ENCODE data around the gene PTPRN2.

The PTPRN2 gene

GRCh38 chr7:158270856-158271413 is 316.7 kb downstream of the PTPRN2 start:
- FAIRE-seq (no peak), DNase-seq (ENCODE audit: low spot score) (no peak)

GRCh38 chr7:158270106-158270775 is 317.4 kb downstream of the PTPRN2 start:
- FAIRE-seq (no peak), DNase-seq (ENCODE audit: low spot score) (no peak)

DNA sequence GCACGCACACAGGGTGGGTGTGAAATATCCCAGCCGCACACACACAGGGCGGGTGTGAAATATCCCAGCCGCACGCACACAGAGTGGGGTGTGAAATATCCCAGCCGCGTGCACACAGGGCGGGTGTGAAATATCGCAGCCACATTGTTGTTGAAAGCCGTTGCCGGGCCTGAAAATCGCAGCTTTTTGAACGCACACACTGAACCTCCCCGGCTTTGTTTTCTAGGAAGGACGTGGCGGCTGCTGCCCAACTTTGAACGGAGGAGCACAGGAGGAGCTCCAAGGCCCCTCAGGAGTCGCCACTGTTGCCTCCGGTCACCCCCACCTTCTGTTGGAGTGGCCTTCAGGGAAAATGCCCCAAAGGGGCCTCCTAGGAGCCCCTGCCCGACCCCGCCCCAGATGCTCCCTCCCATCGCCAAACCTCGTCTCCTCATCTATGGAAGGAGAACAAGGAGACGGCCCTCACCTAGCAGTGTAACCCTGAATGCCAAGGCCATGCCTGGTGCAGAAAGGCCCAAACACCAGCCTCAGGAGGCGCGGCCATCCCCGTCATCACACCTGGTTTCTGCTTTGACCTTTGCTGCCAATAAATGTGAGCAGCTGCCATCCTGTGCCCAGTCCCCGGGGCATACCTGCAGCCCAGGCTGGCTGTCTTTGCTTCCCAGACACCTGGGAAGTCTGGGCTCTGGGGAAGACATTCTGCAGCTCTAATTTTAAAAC is 318.6 kb downstream of the PTPRN2 start:
- no peak for DNase-seq (ENCODE audit: low spot score)
- FAIRE-seq: no peak

DNA sequence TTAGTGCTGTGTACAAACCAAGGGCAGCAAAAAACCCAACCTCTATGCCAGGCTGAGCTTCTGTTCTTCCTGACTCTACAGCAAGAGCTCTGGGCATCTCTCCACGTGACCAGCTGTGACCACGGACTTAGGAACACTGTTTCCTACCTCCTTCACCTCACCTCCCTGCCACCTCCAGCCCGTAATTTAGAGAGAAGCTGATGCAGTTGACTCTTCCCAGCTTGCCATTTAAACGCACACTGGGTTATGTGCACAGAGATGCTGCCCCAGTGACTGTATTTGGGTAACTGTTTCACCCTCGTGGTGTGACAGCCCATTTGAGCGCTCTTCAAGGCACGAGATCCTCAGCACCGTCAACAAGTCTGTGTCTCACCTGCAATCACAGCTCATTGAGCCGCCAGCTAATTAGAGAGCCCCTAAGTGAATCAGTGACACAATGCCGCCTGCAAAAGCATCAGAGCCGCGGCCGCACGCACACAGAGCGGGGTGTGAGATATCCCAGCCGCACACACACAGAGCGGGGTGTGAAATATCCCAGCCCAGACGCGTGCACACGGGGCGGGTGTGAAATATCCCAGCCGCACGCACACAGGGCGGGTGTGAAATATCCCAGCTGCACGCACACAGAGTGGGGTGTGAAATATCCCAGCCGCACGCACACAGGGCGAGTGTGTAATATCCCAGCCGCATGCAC is 319.7 kb downstream of the PTPRN2 start:
- DNase-seq (ENCODE audit: low spot score) (no peak), FAIRE-seq (no peak)

DNA sequence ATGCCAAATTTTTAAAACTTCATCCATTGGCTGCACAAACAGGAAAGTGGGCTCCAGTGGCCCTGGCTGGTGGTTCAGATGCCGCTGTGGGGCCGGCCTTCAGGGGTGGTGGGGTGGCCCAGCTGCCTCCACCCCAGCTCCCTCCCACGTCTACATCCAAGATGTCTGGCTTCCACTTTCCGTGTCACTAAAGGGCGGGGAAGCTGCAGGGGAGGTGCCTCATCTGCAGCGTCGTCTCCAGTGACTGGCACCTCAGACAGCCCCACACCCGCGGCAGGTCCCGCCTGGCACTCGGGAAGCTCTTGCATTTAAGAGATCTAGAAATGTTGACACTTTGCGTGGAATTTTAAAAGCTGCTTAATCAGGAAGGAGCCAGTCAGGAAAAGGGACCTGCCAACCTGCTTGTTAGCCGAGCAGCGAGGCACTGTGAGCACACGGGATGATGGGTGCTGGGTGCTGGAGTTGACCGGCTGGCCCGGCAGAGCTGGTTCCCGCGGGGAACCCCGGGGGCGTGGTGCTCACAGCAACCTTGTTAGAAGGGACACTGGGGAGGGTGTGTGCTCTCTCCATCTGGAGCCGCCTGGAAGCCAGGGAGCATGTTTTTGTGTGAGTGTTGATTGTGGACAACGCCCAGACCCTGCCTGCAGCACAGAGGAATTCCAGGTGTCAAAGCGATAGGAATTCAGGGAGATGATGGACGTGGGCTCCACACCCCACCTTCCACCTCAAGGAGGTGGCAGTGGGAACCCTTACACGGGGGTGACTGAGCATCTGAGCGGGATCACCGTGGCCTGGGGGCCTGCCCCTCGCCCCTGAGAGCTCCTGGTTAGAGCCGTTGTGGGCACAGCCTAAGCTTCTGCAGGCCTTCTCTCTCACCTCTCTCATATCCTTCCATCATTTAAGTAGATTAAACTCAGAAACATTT is 320.5 kb downstream of the PTPRN2 start:
- FAIRE-seq (no peak), DNase-seq (ENCODE audit: low spot score) (no peak)

GRCh38 chr7:158266426-158266816 is 321.2 kb downstream of the PTPRN2 start:
- no peak for DNase-seq (ENCODE audit: low spot score)
- no peak for FAIRE-seq

DNA sequence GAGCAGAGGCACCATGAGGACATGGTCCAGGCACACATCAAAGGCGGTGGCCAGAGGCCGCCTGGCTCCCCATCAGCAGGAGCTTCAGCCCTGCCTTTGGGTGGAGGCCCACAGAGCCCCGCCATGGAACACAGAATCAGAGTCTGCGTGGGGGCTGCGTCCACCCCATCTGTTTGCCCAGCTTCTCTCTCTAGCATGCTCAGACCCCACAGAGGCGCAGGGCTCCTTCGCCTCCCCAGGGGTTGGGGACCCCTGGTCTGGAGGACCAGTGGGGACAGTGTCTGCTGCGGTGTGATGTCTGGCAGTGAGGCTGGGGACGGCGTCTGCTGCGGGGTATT is 321.9 kb downstream of the PTPRN2 start:
- DNase-seq (ENCODE audit: low spot score): no peak
- no peak for FAIRE-seq

GRCh38 chr7:158264881-158265742 is 322.5 kb downstream of the PTPRN2 start:
- FAIRE-seq (no peak), DNase-seq (ENCODE audit: low spot score) (no peak)

GRCh38 chr7:158263964-158264748 is 323.5 kb downstream of the PTPRN2 start:
- no peak for FAIRE-seq

GRCh38 chr7:158263110-158263963 is 324.3 kb downstream of the PTPRN2 start:
- peak; percentile 67 for FAIRE-seq
- no peak for DNase-seq (ENCODE audit: low spot score)

More at GRCh38 chr7:158263964-158264748, 323.5 kb downstream of the PTPRN2 start:
- DNase-seq (ENCODE audit: low spot score): no peak

- FAIRE-seq: peak; percentile 94
- no peak for DNase-seq (ENCODE audit: low spot score)
Measured at GRCh38 chr7:158262284-158263109, 325.1 kb downstream of the PTPRN2 start.

GRCh38 chr7:158261362-158262235 is 326.0 kb downstream of the PTPRN2 start:
- FAIRE-seq (no peak), DNase-seq (ENCODE audit: low spot score) (no peak)

DNA sequence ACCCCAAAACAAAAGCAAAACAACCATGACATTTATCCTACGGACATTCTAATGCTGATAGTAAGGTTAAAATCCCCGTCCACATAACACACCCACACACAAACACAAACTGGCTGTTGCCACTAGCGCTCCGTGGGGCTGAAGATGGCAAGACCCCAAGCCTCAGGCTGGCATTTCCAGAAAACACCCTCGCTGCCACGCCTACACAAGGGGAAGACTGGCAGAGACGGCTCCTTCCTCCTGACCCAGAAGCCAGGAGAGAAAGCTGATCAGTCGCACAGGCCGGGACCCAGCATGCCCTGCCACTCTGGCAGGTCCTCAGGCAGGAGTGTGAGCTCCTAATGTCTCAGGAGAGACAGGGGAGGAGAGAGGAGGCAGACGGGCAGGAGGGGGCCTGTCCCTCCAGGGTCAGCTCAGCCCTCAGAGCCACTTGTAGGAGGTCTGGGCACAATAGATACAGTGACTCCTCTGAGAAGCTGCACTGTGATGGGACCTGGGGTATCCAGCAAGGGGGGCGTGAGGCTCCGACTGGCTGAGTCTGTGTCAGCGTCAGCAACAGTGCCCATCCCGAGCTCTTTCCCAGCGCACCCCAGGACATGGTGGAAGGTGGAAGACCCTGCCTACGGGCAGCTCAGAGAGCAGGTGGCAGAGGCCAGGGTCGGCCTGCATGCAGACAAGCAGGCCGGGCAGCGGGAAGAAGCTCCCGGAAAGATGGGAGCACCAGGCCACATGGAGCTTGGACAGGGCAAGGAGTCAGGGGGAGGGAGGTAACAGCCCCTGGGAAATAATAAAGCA is 326.9 kb downstream of the PTPRN2 start:
- FAIRE-seq (no peak), DNase-seq (ENCODE audit: low spot score) (no peak)

DNA sequence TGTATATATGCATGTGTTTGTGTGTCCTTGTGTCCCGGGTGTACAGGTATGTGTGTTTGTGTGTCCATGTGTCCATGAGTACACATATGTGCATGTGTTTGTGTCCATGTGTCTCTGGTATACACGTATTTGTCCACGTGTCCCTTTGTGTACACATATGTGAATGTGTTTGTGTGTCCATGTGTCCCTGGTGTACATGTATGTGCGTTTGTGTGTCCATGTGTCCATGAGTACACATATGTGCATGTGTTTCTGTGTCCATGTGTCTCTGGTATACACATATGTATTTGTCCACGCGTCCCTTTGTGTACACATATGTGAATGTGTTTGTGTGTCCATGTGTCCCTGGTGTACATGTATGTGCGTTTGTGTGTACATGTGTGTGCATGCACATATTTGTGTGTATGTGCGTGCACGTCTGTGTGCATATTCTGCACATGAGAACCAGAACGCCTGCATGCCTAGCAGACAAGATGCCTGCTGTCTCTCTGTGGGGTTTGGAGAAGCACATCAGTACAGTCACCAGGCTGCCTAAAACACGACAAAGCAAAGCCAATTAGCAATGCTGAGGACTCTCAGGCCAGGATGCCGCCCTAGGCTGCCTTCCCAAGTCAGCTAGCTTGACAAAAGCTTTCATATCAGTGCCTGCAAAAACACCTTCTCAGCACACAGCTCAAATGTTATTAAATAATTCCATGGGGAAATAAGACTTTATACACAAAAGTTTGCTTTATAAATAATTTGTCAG is 327.8 kb downstream of the PTPRN2 start:
- FAIRE-seq: peak; percentile 94
- DNase-seq (ENCODE audit: low spot score): no peak

GRCh38 chr7:158259141-158259540 is 328.5 kb downstream of the PTPRN2 start:
- FAIRE-seq (no peak), DNase-seq (ENCODE audit: low spot score) (no peak)
